HEK293T (cell line): ENCODE measurements around the gene COL24A1.

Source experiments
- ARNT ChIP-seq: fragments of 450-650 bp; IDR thresholded peaks from 2 replicates; pipeline ENCODE4 v1.6.1; 2017; ENCODE audit warnings: mild to moderate bottlenecking
- BHLHE40 ChIP-seq: fragments of 450-650 bp; IDR thresholded peaks from 2 replicates; pipeline ENCODE4 v1.6.1; 2016; ENCODE audit warnings: mild to moderate bottlenecking, moderate library complexity, borderline replicate concordance
- CTBP1 ChIP-seq: fragments of 450-650 bp; IDR thresholded peaks from 2 replicates; pipeline ENCODE4 v1.6.1; 2016; ENCODE audit warnings: borderline replicate concordance
- ELF4 ChIP-seq: fragments of 450-650 bp; IDR thresholded peaks from 2 replicates; pipeline ENCODE4 v1.6.1; 2017; ENCODE audit warnings: antibody characterized with exemption
- FOXA1 ChIP-seq: fragments of 450-650 bp; IDR thresholded peaks from 2 replicates; pipeline ENCODE4 v1.6.1; 2016; ENCODE audit warnings: mild to moderate bottlenecking
- FOXM1 ChIP-seq: fragments of 450-650 bp; IDR thresholded peaks from 2 replicates; pipeline ENCODE4 v1.6.1; 2017; ENCODE audit warnings: mild to moderate bottlenecking, borderline replicate concordance
- HDGF ChIP-seq: fragments of 450-650 bp; IDR thresholded peaks from 2 replicates; pipeline ENCODE4 v1.6.1; 2017; ENCODE audit warnings: antibody characterized with exemption, borderline replicate concordance
- NFRKB ChIP-seq: fragments of 450-650 bp; IDR thresholded peaks from 2 replicates; pipeline ENCODE4 v1.6.1; 2016; ENCODE audit warnings: mild to moderate bottlenecking, moderate library complexity
- SP1 ChIP-seq: fragments of 450-650 bp; IDR thresholded peaks from 2 replicates; pipeline ENCODE4 v1.6.1; 2017
- SUZ12 ChIP-seq: fragments of 450-650 bp; IDR thresholded peaks from 2 replicates; pipeline ENCODE4 v1.6.1; 2016; ENCODE audit warnings: mild to moderate bottlenecking
- TARDBP ChIP-seq: fragments of 450-650 bp; IDR thresholded peaks from 2 replicates; pipeline ENCODE4 v1.6.1; 2016
- ZNF384 ChIP-seq: fragments of 450-650 bp; IDR thresholded peaks from 2 replicates; pipeline ENCODE4 v1.6.1; 2016

GRCh38 chr1:85847356-85847755 lies 309.2 kb downstream of the COL24A1 start:
- TF ChIP-seq SUZ12: no peak
- no peak for TF ChIP-seq BHLHE40
- TF ChIP-seq TARDBP: no peak
- no peak for TF ChIP-seq NFRKB
- TF ChIP-seq HDGF: no peak
- no peak for TF ChIP-seq ELF4
- no peak for TF ChIP-seq FOXM1
- no peak for TF ChIP-seq CTBP1
- TF ChIP-seq FOXA1: no peak
- TF ChIP-seq ZNF384: no peak
- TF ChIP-seq SP1: no peak
- no peak for TF ChIP-seq ARNT
